NCI-H128 (cell line): ENCODE data around the gene HES1.
A peak's percentile ranks its signal among the peaks of the same experiment; 100 is the strongest.
"Not testable (repeated sequence)": the region's sequence is repeated elsewhere in the genome, so short reads cannot be mapped to it uniquely, and the experiment has no call there.

Experiments used
- DNase-seq: peaks from one replicate; lab custom pipeline; 2025; ENCODE audit not compliant: unreplicated experiment; lab: John Stamatoyannopoulos, UW

Gene HES1

GRCh38 chr3:194139814-194140391 is 4.0 kb downstream of the HES1 start:
- no peak for DNase-seq

DNA sequence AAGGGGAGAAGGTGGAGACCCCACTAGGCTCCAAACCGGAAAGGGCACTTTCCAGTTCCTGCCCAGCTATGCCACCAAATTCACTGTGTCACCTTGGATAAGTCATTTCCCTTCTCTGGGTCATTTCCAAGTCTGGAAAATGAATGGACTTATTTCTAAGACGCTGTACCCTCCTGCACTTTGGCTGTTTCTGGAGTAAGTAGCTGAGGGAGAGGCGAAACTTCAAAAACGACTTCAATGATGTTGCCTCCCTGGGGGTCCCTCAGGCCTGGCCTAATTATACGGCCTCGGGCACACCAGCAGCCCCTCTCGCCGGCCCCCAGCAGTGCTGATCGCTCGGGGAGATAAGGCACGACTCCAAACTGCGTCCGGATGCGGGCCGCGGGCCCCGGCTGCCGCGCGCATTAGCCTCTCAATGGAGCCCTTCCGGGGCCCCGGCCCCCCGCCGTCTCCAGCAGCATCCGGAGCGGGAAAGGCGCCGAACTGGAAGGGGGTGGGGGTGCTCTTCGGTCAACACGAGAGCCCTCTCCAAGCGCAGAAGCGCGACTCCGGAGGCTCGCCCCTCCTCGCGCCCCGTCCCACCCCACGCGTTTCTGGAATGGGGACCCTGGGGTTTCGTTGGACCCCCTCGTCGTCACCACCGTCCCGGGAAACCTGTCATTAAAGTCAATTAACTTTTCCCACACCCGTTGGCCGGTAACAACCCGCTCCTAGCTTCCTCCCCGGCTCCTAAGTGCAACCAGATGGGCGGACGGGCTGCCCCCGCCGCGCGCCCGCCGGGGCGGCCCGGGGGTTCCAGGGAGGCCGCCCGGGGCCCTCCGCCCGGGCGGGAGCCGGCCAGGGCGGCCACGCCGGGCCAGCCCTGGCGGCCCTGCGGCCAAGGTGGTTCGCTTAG is 4.8 kb downstream of the HES1 start:
- DNase-seq: no peak

DNA sequence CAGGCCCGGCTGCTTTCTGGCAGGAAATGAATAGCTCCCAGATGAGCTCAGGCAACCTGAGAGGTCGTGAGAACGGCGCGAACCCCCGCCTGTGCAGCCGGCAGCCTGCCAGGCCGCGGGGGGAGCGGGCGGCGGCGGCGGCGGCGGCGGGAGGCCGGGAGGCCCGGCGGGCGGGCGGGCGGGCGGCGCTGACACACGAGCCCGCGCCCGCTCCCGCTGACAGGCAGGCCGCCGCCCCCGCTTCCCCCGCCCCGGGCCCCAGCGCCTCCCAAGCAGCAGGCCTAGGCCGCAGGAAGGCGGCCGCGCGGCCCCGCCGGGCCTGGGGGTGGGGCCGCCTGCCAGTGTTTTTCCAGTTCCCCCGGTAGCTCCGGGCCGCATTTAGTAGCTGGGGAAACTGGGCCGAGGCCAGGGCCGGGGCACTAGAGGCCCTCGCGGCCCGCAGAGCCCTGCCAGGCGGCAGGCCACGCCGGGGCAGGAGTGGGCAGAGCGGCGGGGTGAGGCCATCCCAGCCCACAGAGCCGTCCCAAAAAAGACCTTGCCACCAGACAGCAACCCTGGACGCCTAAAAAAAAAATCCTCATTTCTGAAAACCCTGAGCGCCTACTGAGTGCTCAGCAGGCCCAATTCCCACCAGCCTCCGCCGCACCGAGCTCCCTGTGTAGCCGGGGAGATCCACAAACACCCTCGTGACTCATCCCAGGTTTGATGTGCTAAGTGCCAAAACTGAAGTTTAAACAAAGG is 5.6 kb downstream of the HES1 start:
- DNase-seq: peak; percentile 66

DNA sequence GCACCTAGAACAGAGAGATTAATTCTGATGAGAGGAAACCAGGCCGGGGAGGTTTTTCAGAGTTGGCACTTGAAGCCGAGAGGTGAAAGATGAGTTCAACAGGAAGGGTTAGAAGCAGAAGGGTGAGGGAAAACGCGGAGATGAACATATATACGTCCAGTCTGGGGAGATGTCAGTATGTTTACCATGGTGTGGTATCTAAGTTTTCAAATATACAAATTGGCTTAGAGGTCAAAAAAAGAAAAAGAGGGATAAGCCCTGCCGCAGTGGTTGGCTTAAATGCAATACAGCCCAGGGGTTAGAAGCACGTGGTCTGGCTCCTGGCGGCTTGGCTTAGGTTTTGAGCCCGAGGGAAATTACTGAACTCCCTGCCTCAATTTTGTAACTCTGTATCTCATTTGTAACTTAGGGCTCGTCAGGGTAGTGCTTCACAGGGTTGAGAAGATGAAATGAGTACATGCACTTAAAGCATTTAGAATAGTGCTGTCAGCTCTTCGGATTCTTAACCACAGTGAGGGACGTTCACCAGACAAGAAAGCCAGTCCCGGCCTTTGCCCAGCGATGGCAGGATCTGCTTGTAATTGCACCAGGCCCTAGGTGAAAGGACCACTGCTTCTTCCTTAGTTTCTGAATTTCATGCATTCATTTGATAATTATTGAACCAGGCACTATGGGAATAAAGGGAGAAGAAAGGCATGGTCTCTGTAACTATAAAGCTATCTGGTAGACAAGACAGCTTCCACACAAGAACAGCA is 6.4 kb downstream of the HES1 start:
- DNase-seq: no peak

DNA sequence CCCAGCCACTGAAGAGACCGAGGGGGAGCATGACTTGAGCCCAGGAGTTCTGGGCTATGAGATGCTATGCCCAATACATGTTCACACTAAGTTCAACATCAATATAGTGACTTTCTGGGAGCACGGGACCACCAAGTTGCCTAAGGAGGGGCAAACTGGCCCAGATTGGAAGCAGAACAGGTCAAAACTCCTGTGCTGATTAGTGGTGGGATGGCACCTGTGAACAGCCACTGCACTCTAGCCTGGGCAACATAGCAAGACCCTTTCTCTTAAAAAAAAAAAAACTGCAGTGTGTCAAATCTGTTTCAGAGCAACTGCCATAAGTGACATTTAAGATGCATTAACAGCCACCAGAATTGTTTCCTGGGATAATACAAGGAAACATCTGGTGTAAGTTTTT is 9.8 kb downstream of the HES1 start:
- no peak for DNase-seq

DNA sequence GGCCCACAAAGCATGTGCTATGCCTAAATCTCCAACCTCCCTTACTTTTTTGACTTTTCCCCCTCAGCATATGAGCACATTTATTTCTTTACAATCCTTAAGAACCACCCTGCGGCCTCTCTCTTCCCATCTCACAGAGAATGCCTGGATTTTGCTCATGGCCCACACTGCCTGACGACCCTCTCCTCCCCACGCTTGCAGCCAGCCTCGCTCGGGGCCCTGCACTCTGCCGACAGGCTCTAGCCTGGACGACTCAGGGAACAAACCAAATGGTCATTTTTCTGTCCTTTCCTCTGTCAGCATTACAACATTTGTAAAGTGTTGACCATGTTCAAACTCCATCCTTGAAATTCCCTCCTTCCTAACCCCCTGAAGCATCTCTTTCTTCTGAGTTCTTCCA is 11.7 kb downstream of the HES1 start:
- no peak for DNase-seq

DNA sequence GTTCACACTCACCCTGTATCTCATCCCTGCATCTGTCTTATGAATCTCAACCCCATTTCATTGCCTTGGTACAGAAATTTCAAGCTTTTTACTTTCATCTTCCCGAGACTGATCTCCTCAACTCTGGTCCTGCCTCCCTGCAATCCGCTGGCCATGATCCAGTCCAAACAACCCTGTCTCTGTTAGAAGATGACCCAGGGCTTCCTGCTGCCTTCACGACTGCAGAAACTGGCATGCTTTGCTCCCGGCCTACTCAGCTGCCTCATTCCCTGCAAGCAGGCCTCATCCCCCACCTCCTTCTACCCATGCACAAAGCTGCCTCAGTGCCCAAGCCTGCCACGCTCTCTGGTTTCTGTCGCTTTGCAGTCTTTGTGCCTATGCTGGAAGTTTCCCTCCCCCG is 12.4 kb downstream of the HES1 start:
- DNase-seq: no peak

GRCh38 chr3:194150252-194150934 is 14.4 kb downstream of the HES1 start:
- no peak for DNase-seq

- DNase-seq: not testable (repeated sequence)
Observed at GRCh38 chr3:194150935-194151302, 15.0 kb downstream of the HES1 start.

DNA sequence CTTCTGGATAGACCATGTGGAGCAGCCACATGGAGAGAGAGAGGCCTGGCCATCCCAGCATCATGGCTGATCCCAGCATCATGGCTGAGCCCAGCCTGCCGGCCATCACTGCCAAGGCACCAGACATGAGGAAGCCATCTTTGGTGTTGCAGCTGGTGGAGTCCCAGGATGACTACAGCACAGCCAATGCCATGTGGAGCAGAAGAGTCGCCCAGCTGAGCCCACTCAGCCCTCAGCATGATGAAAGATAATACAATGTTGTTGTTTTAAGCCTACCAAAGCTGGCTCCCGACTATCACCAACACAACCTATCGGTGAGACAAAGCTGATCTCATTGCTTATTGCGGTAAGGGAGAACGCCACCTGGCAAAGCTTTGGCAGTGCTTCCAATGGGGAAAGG is 18.4 kb downstream of the HES1 start:
- no peak for DNase-seq

DNA sequence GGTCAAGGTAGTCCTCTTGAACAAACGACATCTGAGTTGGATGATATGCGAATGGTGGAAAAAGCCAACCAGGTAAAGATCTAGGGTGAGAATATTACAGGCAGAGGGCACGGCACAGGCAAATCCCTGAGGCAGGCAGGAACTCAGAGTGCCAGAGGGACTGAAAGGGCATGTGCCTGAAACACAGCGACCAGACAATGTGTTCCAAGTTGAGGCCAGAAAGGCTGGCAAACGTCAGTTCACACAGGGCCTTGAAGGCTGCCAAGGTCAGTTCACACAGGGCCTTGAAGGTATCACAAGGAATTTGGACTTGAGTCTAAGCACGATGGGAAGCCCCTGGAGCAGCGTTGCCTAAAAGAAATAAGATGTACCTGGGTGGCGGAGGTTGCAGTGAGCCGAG is 20.1 kb downstream of the HES1 start:
- no peak for DNase-seq

DNA sequence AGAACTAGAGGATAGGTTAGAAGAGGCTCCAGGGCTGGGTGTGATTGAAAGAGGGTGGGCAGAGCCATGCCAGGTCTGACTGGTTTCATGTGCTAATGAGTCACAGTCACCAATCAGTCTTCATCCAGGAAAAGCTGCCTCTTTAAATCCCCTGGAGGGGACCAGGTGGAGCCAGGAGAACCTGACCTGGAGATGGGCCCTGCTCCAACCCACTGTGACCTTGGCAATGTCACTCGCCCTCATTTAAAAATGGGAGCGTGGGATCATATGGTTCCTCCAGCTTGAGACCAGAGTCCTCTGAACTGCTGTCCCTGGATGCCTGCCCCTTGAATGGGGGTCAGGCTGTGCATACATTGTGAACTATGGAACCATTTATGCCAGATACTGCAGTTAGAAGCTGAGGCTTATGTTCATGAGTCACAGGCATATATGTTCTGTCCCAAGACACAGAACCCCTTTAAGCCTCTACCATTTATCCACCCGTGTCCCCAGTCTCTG is 23.0 kb downstream of the HES1 start:
- DNase-seq: no peak

GRCh38 chr3:194160158-194160557 is 24.2 kb downstream of the HES1 start:
- no peak for DNase-seq

DNA sequence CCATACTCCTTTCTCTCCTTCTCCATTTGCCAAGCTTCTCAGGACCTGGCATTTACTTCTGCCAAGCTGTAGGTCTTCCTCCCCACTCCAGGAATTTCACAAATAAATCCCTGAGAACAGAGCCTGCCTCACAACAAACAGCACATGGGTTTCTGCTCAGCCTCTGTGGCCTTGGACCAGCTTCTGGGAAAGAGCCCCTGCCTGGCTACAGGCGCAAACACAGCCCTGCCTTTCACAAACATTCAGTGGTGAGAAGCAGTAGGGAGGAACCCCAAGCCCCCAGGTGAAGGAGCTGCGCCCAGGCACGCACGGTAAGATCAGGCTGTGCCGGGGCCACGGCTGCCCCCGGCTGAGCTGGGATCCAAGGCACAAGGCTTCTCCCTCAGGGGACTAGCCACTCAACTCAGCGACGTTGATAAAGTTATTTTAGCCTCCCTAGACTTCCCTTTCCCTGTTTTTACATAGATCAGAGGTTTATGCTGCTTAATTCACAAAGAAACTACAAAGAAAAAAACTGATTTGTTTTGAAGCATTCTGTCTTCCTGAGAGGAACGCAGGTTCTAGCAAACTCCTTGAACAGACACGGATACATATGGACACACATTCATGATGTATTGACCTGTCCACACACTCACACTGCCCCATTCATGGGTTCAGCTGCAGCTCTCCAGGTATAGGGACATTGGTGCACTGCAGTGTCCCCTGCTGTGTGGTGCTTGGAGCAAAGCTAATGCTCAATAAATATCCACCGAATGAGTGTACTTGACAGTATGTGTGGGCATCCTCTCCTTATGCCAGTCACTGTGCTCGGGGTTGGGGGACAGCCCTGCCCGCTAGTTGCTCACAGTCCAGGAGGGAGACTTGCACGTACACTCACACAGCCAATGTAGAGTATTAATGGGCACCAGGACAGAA is 25.4 kb downstream of the HES1 start:
- no peak for DNase-seq

DNA sequence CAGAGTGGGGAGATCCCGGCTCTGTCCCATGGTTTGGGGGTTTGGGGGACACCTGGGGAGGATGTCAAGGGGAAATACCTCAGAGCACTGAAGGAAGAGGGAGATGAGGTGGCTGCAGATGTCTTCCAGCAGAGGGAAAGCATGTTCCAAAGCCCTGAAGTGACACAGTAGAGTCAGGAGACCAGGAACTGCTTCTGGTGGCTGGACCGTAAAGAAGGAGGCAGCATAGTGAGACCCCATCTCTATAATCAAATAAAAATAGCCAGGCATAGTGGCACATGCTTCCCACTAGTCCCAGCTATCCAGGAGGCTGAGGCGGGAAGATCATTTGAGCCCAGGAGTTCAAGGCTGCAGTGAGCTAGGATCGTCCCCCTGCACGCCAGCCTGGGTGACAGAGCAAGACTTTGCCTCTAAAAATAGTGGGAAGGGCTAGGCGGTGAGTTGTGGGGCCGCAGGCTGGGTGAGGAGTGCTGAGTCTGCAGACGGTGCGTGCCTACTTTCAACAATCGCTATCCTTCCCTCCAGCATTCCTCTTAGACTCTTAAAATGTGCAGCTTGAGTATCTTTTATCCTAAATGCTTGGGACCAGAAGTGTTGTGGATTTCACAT is 26.2 kb downstream of the HES1 start:
- DNase-seq: no peak

DNA sequence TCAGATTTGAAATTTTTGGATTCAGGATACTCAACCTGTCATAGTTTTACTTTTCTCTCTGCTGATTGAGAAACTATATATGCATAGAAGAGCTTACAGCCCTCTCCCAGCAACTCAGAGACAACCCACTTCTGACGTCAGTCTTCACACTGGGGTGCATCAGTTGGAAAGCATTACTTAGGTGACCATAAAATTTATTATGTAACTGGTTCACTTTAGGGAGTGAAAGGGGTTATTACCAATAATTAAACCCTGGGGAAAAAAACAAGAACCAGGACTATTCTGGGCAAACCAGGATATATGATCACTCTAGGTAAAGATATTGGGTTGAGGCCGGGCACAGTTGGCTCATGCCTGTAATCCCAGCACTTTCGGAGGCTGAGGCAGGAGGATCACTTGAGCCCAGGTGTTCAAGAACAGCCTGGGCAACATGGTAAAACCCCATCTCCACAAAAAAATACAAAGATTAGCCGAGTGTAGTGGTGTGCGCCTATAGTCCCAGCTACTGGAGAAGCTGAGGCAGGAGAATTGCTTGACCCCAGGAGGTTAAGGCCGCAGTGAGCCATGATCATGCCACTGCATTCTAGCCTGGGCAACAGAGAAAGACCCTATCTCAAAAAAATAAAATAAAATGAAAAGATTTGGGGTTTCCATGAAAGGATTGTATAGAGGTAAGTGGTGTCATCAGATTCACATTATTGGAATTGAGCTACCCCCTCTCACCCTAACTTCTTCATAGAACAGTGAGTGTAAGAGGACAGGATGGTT is 27.1 kb downstream of the HES1 start:
- no peak for DNase-seq

- DNase-seq: no peak
Observed at GRCh38 chr3:194163697-194164096, 27.7 kb downstream of the HES1 start.

GRCh38 chr3:194164861-194165260 is 28.9 kb downstream of the HES1 start:
- DNase-seq: no peak
